NCI-H748 treated with DMSO at 0.1 percent for 48 hours (cell line): ENCODE measurements around the gene POLR2M.

Source experiments
- DNase-seq: peaks from one replicate; lab custom pipeline; 2025; lab: John Stamatoyannopoulos, UW

The POLR2M gene

GRCh38 chr15:57692709-57693108, 13.8 kb upstream of the POLR2M start:
- DNase-seq = no peak

DNA sequence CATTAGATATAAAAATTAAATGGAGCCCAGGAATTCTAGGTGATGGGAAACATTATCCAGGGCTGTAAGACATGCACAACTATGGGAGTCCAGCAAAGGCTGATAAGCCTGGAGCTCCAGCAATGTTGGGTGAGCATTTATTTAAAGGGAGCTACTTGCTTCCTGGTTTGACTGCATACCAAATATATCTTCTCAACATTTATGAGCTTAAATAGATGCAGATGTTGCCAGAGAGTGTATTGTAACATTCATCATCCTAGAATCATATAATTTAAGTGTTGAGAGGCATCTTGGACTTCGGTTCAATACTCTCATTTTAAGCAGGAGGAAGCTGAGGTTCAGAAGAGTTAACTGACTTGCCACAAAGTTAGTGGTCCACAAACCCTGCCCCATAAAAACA, 12.2 kb upstream of the POLR2M start:
- no peak for DNase-seq

DNA sequence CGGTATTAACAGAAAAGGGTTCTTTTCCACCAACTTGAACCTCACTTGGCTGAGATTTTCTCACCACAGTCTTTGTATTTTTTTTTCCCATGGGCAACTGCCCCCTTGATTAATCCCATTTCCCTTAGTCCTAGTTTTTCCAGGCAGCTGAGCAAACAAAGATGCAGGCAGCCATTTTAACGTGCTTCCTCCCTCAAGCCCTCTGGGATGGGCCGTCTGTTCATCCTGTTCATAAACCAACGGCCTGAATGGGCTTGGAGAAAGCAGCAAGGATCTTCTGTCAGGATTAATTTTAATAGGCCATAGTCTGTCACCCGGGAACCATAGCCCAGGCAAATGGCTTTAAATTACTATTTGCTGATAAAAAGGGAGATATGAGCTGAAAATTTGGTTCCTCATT, 10.4 kb upstream of the POLR2M start:
- DNase-seq = peak; percentile 14

- DNase-seq = no peak
These were observed 8.9 kb upstream of the POLR2M start for GRCh38 chr15:57697588-57697987.

GRCh38 chr15:57698243-57698642, 8.3 kb upstream of the POLR2M start:
- DNase-seq = peak; percentile 5

DNA sequence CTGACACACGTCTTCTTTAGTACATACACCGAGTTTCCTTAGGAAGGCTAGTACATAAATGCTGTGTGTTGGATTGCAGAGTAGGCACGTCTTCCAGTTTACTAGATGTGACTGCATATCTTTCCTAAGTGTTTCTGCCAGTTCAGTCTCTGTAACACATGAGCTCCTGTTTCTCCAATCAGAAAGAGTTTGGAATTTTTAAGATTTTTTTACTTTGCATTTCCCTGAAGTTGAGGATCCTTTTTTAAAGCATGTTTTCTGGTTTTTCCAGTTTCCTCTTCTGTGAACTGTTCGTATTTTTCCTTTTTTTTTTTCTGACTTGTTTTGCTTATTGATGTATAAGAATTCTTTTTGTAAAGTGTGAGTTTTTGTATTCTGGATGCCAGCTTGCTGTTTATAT, 7.5 kb upstream of the POLR2M start:
- DNase-seq = no peak

DNA sequence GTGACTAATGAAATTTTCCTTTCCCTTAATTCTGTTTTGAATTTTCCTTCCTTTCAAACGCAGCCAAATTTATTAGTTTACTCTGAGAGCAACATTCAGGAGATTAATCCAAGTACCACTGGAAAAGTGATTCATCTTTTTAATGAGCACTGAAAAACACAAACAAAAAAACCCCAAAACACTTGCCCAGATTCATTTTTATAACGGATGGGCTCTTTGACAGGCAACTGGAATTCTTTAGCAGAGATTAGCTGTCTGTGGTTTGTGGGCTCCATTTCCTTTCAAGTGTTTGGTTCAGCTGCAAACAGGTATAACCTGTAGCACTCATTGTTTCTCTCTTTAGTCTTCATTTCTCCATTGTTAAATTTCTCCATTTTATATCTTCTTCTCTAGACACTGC, 3.1 kb upstream of the POLR2M start:
- DNase-seq = no peak

DNA sequence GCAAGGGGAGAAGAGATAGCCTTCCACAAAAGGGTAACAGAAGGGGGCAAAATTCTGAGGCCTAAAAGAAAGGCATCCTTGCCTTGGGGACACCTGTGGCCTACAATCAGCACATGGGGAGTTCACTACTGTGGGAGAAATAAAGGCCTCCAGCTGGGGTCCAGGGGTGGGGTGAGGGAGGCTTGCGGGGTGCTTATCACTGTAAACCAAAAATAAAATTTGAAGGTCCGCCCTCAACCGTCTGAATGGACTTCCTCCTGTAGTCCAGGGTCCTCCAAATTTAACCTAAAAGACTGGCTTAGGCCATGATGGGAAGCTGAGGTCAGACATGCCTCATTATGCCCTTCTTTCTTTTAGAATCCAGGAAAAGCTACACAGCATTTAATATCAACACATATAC, 2.1 kb upstream of the POLR2M start:
- no peak for DNase-seq

GRCh38 chr15:57705746-57706404, 639 bp upstream of the POLR2M start:
- no peak for DNase-seq

GRCh38 chr15:57708047-57708446, 1.5 kb downstream of the POLR2M start:
- DNase-seq = no peak

GRCh38 chr15:57718309-57718708, 11.8 kb downstream of the POLR2M start:
- DNase-seq = no peak

GRCh38 chr15:57720867-57721266, 14.4 kb downstream of the POLR2M start:
- DNase-seq = no peak

- DNase-seq = no peak
These were observed 19.9 kb downstream of the POLR2M start for GRCh38 chr15:57726411-57726810.

DNA sequence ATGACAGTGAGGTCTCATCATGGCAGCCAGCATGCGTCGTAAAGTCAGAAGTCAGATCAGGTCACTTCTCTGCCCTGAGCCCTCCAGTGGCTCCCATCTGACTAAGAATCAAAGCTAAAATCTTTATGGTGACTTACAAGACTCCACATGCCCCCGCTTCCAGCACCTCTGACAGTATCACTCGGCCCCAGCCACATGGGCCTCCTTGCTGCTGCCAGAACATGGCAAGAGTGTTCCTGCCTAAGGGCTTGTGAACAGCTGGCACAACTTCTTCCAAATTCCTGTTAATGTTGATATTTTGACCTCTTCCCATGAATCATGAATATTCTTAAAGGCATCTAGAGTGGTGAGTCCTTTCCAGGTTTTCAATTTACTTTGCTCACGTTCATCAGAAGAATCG, 20.5 kb downstream of the POLR2M start:
- no peak for DNase-seq

DNA sequence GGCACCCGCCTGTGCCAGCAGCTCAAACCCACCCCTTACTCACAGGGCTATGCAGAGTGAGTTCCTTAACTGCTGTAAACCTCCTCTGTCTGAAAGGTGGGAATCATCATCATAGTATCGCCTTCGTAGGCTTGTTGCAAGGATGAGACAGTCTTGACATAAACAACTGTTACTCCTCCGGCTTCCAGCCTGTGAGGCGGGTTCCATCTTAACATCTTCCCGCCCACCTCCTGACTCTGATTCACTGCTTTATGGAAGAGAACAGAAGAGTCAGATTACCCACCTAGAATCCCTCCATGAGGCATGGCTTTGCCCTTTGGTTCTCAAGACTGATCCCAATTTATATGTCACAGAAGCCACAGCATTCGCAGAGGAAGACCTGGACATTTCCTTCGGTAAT, 21.9 kb downstream of the POLR2M start:
- DNase-seq = no peak

- DNase-seq = no peak
These were observed 24.4 kb downstream of the POLR2M start for GRCh38 chr15:57730876-57731275.

DNA sequence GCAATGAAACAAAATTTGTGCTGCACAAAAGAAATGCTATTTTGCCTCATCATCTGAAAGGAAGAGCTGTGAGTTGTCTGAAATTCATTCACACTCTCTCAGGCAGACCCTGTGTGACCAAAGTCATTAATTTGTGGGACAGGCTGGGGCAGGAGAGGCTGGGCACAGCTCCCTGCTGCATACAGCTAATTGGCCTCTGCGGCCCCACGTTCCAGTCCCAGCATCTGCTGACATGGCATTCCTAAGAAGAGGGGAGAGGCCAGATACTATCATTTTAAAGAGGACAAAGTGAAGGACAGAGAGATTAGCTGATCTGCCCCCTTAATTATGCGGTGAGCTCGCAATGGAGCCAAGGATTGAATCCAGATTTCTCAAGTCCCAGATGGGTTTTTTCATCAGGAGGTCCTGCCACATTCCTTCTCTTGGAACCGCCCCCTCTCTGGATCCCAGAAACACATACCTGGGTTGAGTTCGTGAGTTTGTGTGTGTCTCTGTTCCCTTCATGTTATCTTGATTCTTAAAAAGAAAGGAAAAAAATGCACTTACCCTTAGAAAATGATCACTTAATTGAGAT, 25.1 kb downstream of the POLR2M start:
- DNase-seq = no peak

- no peak for DNase-seq
These were observed 26.2 kb downstream of the POLR2M start for GRCh38 chr15:57732526-57733331.

- DNase-seq = no peak
These were observed 28.3 kb downstream of the POLR2M start for GRCh38 chr15:57734860-57735259.

DNA sequence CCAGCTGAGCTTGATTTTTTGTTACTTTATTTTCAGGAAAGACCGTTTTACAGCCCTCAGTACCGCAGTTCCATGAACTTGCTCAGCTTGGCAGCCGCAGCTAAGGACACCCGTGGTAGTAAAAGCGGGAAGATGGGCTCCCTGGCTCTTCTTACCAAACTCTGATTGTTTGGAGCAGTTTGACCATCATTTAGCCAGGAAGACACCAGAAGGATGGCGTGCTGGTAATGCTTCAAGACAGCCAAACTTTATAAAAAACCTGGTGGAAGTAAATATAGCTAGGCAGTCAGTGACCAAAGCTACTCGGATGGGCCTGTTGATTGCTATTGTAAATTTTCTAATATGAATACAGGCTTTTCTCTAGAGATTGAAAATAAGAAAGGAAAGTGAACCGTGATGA, 28.9 kb downstream of the POLR2M start:
- no peak for DNase-seq

GRCh38 chr15:57735891-57736290, 29.4 kb downstream of the POLR2M start:
- no peak for DNase-seq

DNA sequence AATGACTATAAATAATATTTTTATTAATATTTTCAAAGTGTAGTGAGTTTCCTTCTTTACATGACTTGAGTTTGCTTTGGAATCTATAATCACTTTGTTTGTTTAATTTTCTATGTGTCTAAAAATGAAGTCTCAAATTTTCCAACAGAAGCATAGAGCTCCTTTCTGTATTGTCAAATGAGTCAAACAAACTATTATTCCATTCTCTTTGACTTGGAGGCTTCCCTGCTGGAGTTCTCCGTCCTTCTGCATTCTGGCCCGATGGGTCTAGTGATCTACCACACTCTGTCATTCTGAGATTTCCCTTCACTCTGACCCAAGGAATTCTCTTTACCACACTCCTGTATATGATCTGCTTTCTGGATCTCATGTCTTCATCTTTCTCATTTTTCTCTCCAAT, 30.1 kb downstream of the POLR2M start:
- DNase-seq = no peak

DNA sequence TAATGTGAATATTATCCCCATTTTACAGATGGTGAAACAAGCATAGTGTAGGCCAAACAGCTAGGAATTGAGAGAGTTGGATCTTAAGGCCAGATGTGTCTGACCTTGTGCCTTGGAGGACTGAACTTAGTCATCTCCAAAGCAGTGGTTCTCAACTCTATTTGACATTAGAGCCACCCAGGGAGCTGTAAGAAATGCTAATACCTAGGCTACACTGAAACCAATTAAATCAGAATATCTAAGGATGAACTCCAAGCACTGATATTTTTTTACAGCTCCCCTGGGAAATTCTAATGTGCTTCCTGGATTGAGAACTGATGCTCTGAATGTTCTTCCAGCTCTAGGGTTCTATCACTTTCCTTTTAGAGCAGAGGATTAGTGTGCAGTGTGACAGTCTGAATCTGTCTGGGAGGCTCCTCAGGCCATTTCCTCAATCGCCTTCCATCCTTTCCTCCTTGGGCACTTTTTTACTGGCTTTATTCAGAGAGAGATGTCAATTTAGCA, 32.3 kb downstream of the POLR2M start:
- no peak for DNase-seq
